Smooth muscle cell (in vitro differentiated cells): ENCODE data around the gene PNMA8B. TPM values are rescaled to one million over a fixed set of nuclear protein-coding genes. Genes with fewer than 3 reads are reported as not detected.

Experiments used
- DNase-seq: peaks from one replicate; lab custom pipeline; 2025; ENCODE audit not compliant: unreplicated experiment; lab: John Stamatoyannopoulos, UW
- H2AFZ ChIP-seq: fragments of 200-600 bp; sonication (generic); 2 replicates; pipeline ENCODE4 v1.6.0; 2016; ENCODE audit warnings: antibody characterized with exemption, low read depth, mild to moderate bottlenecking
- H3F3A ChIP-seq: fragments of 200-600 bp; sonication (generic); 2 replicates; pipeline ENCODE4 v1.6.0; 2017; ENCODE audit warnings: antibody characterized with exemption, low read depth
- H3K27ac ChIP-seq: fragments of 200-600 bp; sonication (generic); 2 replicates; pipeline ENCODE4 v1.5.1; 2016; ENCODE audit warnings: low read depth, mild to moderate bottlenecking
- H3K27me3 ChIP-seq: fragments of 200-600 bp; sonication (generic); 2 replicates; pipeline ENCODE4 v1.6.1; 2016; ENCODE audit warnings: low read depth, mild to moderate bottlenecking
- H3K36me3 ChIP-seq: fragments of 200-600 bp; sonication (generic); 2 replicates; pipeline ENCODE4 v1.5.1; 2016; ENCODE audit warnings: low read depth
- H3K4me1 ChIP-seq: fragments of 200-600 bp; sonication (generic); 2 replicates; pipeline ENCODE4 v1.5.1; 2016; ENCODE audit warnings: low read depth
- H3K4me2 ChIP-seq: fragments of 200-600 bp; sonication (generic); 2 replicates; pipeline ENCODE4 v1.6.0; 2016; ENCODE audit warnings: mild to moderate bottlenecking
- H3K4me3 ChIP-seq: fragments of 200-600 bp; sonication (generic); 2 replicates; pipeline ENCODE4 v1.5.1; 2016; ENCODE audit warnings: mild to moderate bottlenecking
- H3K79me2 ChIP-seq: fragments of 200-600 bp; sonication (generic); 2 replicates; pipeline ENCODE4 v1.6.0; 2016; ENCODE audit warnings: low read depth, mild to moderate bottlenecking
- H3K9ac ChIP-seq: fragments of 200-600 bp; sonication (generic); 2 replicates; pipeline ENCODE4 v1.6.0; 2016; ENCODE audit warnings: low read depth
- H3K9me3 ChIP-seq: fragments of 200-600 bp; sonication (generic); replicated peaks from 2 replicates; pipeline ENCODE4 v1.5.1; 2016; ENCODE audit warnings: low read depth
- H4K20me1 ChIP-seq: fragments of 200-600 bp; sonication (generic); 2 replicates; pipeline ENCODE4 v1.6.0; 2016; ENCODE audit warnings: low read depth
- WGBS: methylation state at CpG from one replicate; pipeline ENCODE4 v1.1.7; 2016; ENCODE audit warnings: low lambda C conversion rate; 5-methylcytosine and 5-hydroxymethylcytosine counted together
- polyA plus RNA-seq: library from polyadenylated mRNA; unstranded; fragments of >200 nt; fragmentation: Nextera tagmentation; extraction: Ambion mirVana; gene quantifications from 2 replicates; pipeline ENCODE4 v1.2.1, GENCODE V29; 2016
- total RNA-seq: library from RNA; depleted of rRNA; stranded (reverse); fragments of >200 nt; gene quantifications from 2 replicates; pipeline ENCODE4 v1.2.3, GENCODE V29; 2014
- TF ChIP-seq, protein P1 (sequence below): fragments of 200-600 bp; sonication (generic); IDR thresholded peaks from 2 replicates; pipeline ENCODE4 v1.5.1; 2017; ENCODE audit warnings: borderline replicate concordance, mild to moderate bottlenecking, antibody characterized with exemption; ENCODE audit not compliant: insufficient read depth, poor library complexity, severe bottlenecking

Gene PNMA8B
- total and polyA plus RNA-seq, 2 experiments from 2014 or later, result 1.0 to 1.2 TPM

DNA sequence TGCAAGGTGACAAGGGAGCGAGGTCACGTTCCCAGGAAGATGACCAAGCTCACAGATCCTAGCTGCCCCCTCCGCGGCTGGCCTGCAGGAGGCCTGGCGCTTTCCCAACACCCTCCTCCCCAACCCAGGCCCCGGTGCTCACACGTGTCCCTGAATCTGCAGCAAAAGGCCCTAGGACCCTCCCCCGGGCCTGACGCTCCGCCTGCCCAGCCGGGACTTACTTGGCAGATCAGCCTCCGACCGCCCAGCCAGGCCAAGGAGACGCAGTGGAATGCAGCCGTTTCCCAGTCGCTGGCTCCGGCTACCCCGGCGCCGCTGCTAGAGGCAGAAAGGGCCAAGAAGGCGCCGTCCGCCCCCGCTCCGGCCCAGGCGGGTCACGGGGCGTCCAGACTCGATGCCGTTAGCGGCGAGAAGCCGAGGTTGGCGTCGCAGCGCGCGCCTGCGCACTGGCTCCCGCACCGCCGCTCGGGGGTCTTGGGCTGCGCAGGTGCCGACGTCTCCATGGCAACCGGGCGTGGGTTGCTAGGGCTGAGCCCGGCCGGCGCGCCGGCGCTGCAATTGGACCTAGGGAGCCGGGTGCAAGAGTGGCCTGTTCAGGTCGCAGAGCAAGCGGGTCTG, 24.4 kb downstream of the PNMA8B start, which contains the start of gene PNMA8A:
PNMA8A (minus strand) TSS at position 448 of the 618 bp plus-strand sequence. CDS start 528 bp downstream, outside the sequence.
- H3K36me3 ChIP-seq, result no peaks in the 10 kb centered on the region
- H3K9ac ChIP-seq, result peak within 1 kb of the TSS; percentile 33
- no peaks in the 10 kb centered on the region for H4K20me1 ChIP-seq
- H2AFZ ChIP-seq, result peak within 1 kb of the TSS; percentile 80
- no peaks in the 10 kb centered on the region for H3F3A ChIP-seq
- H3K27ac ChIP-seq, result peak within 1 kb of the TSS; percentile 39
- H3K4me1 ChIP-seq, result peaks cover 13% of the 10 kb centered on the region
- peak; percentile 50 for DNase-seq
- peak within 1 kb of the TSS; percentile 92 for H3K4me2 ChIP-seq
- H3K79me2 ChIP-seq, result no peaks in the 10 kb centered on the region
- peak within 1 kb of the TSS; percentile 59 for H3K4me3 ChIP-seq
- 3% methylated on average over 43 of the region's 57 CpGs for WGBS
- TF ChIP-seq, protein P1, sequence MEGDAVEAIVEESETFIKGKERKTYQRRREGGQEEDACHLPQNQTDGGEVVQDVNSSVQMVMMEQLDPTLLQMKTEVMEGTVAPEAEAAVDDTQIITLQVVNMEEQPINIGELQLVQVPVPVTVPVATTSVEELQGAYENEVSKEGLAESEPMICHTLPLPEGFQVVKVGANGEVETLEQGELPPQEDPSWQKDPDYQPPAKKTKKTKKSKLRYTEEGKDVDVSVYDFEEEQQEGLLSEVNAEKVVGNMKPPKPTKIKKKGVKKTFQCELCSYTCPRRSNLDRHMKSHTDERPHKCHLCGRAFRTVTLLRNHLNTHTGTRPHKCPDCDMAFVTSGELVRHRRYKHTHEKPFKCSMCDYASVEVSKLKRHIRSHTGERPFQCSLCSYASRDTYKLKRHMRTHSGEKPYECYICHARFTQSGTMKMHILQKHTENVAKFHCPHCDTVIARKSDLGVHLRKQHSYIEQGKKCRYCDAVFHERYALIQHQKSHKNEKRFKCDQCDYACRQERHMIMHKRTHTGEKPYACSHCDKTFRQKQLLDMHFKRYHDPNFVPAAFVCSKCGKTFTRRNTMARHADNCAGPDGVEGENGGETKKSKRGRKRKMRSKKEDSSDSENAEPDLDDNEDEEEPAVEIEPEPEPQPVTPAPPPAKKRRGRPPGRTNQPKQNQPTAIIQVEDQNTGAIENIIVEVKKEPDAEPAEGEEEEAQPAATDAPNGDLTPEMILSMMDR, result no peak
- no peaks in the 10 kb centered on the region for H3K27me3 ChIP-seq
- H3K9me3 ChIP-seq, result no peaks in the 10 kb centered on the region

DNA sequence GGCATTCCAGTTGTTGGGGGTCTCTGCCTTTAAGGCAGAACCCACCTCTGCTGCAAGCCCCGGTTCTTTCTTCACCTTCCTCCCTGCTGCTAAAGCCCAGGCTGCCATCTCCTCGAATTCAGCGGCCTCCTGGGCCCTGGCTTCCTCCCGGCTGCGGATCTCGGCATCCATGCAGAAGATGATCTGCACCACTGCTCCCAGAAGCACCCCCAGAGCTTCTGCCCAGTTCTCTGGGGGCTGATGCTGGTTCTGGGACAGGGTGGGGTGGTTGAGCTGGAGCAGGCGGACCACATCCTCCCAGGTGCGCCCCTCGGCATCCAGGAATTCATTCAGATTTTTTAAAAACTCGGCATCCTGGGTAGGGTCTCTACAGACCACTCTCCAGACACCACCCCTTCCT, 25.3 kb downstream of the PNMA8B start:
- 98% methylated on average over 10 of the region's 10 CpGs for WGBS
- Histone ChIP-seq H3K4me3 (no peak overlapping the region), H3K36me3 (no peaks in the 10 kb centered on the region), H2AFZ (no peak overlapping the region), H3K27me3 (no peaks in the 10 kb centered on the region), H4K20me1 (no peaks in the 10 kb centered on the region), H3K4me1 (peaks cover 13% of the 10 kb centered on the region), H3K9ac (no peak overlapping the region), H3K27ac (no peak overlapping the region), H3F3A (no peaks in the 10 kb centered on the region), H3K9me3 (no peaks in the 10 kb centered on the region), H3K4me2 (peak overlapping the region; percentile 92), H3K79me2 (no peaks in the 10 kb centered on the region)
- TF ChIP-seq, protein P1, result no peak
- no peak for DNase-seq

DNA sequence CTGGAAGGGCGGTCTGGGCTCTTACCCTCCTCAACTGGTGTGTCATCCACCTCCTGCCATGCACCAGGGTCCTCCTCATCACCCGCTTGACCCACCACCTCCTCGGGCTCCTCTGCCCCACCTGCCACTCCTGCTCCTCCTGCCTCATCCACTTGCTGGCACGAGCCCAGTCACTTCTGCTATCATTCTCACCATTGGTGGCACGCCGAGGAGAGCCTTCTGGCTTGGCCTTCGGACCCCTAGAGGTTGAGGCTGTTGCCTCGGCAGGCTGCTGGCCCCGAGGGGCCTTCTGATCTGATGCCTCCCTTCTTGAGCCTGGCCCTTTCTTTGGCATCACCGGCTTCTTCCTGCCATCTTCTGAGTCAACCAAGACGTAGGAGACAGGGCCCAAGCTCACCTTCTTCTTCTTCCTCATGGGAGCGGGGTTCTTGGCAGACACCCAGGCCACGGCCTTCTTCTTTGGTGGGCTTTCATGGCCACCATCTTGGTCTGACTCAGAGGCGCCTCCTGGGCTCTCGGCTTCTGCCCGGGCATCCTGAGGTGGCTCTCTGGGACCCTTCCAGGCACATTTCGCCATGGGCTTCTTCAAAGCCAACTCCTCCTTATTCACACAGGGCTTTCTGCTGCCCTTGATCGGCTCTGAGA, 26.0 kb downstream of the PNMA8B start:
- 98% methylated on average over 17 of the region's 18 CpGs for WGBS
- Histone ChIP-seq H3K79me2 (no peaks in the 10 kb centered on the region), H3K9me3 (no peaks in the 10 kb centered on the region), H3K27me3 (no peaks in the 10 kb centered on the region), H3K4me1 (peaks cover 13% of the 10 kb centered on the region), H3K4me2 (no peak overlapping the region), H3K4me3 (no peak overlapping the region), H3K9ac (no peak overlapping the region), H3K36me3 (no peaks in the 10 kb centered on the region), H4K20me1 (no peaks in the 10 kb centered on the region), H3K27ac (no peak overlapping the region), H2AFZ (no peak overlapping the region), H3F3A (no peaks in the 10 kb centered on the region)
- TF ChIP-seq, protein P1, result no peak
- no peak for DNase-seq
